GM19238 (cell line): ENCODE data around the gene TENM4.
"Not testable (repeated sequence)": the region's sequence is repeated elsewhere in the genome, so short reads cannot be mapped to it uniquely, and the experiment has no call there.

Experiments used
- DNase-seq: peaks from one replicate; pipeline ENCODE4 v3.0.0; 2011; ENCODE audit warnings: low spot score; ENCODE audit not compliant: insufficient read length

TENM4 gene

DNA sequence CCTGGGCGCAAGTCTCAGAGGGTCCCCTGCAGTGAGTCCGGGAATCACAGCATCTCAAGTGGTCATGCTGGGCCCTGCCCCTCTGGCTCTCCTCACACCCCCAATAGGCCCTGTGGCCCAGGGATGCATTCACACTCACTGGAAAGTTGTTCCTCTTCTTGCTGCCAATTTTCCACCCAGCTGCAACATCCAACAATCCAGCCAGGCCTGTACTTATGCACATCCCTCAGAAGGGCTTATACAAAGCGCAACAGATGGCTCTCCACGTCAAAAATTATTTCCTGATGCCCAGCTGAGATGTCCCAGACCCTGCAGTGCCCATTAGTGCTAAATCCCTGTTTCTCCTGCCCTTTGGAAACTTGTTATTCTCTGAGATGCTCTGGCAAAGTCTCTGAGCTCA is 458.4 kb downstream of the TENM4 start:
- no peak for DNase-seq

DNA sequence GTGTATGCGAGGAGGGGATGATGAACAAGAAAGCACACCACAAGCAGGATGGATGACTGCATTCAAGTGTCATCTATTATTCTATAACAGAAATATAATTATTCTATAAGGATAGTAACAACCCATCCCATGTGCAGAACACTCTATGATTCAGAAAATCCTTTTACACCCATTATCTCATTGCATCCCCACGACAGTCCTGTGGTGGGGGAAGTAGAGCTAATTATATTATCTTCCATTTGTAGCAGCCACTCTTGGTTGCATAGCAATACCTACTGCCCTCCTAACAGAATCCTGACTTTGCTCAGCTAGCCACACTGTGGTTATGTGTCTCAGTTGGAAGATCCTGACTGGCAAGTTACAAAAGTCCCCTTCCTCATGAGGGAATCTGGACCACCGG is 459.7 kb downstream of the TENM4 start:
- no peak for DNase-seq

DNA sequence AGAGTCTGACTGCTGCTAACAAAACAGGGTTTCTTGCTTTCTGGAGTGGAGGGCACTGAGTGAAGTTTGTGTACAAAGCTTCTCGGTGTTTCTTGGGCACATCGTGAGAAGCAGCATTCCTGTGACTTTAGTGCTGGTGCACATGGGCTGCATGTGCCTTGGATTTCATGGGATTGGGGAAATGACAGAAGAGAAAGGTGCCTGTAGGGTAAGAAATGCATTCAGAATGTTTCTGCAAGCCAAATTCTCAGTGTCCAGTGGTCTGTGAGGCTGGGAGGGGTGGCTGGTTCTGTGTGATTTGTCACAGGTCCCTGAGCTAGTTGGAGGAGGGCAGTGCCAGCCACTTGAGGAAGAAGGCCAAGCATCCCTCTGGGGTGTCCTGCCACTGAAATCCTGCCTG is 462.0 kb downstream of the TENM4 start:
- no peak for DNase-seq

DNA sequence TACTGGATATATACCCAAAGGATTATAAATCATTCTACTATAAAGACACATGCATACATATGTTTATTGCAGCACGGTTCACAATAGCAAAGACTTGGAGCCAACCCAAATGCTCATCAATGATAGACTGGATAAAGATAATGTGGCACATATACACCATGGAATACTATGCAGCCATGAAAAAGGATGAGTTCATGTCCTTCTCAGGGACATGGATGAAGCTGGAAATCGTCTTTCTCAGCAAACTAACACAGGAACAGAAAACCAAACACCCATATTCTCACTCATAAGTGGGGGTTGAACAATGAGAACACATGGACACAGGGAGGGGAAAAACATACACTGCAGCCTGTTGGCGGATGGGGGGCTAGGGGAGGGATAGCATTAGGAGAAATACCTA is 463.0 kb downstream of the TENM4 start:
- not testable (repeated sequence) for DNase-seq

DNA sequence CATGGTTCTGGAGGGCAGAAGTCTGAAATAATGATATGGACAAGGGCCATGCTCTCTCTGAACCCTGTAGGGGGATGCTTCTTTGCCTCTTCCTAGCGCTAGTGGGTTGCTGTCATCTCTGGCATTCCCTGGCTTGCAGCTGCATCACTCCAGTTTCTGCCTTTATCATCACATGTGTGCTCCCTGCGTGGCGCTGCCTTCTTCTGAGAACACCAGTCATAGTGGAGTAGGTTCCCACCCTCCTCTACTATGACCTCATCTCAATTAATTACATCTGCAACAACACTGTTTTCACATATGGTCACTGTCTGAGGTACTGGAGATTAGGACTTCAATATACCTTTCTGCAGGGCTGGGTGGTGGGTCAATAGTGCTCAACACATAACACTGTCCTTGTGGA is 463.8 kb downstream of the TENM4 start:
- no peak for DNase-seq

DNA sequence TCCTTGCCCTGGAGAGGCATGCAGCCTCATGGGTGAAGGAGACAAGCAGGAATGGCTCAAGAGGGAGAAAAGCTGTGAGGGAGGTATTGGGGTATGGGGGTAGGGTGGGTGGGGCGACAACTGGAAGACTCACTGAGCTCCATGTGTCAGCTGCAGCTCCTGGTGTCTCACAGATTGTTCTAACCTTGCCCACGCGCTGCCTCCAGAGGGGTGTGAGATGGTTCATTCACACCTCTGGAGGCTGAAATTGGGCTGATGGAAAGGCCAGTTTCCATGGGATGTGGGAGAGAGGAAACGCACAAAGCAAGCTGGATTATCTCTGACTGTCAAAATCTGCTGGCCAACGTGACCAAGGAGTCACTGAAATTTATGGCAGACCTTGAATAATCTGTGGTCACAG is 465.7 kb downstream of the TENM4 start:
- DNase-seq: no peak

DNA sequence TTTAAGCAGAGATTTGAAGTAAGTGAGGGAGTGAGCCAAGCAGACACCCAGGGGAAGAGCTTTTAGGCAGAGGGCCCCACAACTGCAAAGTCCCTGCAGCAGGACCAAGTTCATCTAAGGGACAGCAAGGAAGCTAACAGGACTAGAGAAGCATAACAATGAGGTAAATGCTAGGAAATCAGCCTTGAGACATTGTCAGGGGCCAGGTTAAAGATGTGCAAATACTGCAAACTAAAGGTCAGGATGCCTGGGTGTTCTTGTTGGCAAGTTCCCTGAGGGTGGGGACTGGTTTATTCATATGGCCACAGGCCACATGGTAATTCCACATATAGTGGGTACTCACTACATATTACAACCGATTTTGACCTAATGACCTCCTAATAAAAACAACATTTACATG is 467.0 kb downstream of the TENM4 start:
- DNase-seq: no peak

DNA sequence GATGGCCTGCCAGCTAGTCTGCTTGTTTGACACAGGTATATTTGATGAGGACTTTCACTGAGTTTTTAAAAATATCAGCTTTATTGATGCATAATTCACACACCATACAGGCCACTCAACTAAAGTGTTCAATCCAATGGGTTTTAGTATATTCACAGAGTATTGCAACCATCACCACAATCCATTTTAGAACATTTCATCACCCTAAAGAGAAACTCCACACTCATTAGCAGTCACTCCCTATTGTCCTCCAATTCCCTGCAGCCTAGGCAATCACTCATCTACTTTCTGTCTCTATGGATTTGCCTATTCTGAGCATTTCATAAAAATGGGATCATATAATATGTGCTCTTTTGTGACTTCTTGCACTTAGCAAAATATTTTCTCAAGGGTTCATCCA is 468.2 kb downstream of the TENM4 start:
- no peak for DNase-seq

DNA sequence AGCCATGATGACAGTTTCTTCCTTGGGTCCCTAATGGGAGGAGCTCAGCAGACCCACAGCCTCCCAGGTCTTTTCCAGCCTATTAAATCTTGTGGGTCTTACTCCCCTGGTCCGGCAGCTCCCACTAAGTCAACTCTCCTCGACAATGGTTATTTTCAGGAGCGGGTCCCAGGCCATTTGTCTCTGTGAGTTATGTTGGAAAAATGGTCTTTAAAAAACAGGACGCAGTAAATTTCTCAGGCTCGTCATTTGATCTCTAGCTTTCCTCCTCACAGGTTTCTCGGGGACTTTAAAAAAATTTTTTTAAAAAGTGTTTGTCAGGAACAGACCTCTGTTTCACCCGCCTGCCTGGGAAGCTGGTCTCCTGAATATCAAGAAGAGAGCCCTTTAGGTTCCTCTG is 468.7 kb downstream of the TENM4 start:
- DNase-seq: no peak

DNA sequence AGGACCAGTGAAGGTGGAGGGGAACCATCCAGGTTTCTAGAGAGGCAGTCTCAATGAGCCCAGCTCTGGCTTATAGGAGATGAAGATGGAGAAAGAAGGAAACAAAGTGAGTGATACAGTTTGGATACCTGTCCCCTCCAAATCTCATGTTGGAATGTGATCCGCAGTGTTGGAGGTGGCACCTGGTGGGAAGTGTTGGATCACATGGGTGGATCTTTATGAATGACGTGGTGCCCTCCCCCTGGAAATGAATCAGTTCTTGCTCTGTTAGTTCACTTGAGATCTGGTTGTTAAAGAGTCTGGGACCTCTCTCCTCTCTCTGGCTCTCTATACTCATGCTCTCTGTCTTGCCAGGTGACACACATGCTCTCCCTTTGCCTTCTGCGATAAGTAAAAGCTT is 473.0 kb downstream of the TENM4 start:
- DNase-seq: no peak

DNA sequence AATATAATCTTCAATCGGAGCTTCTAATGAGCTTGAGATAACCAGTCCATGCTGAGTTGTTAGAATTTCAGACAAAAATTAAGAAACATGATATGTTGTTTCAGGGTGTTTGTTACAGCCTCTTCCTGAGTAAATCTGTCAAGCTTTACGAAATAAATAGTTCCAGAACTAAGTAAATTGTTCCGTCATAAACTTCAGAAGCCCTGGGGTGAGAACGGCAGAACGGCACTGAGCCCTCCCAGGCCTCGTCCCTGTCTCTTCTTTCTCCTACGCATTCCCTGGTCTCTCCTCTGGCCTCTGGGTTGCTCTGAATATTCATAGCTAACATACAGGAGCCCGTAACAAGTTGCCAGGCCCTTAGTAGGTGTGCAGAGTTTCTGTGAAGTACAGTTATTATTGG is 475.4 kb downstream of the TENM4 start:
- DNase-seq: no peak

DNA sequence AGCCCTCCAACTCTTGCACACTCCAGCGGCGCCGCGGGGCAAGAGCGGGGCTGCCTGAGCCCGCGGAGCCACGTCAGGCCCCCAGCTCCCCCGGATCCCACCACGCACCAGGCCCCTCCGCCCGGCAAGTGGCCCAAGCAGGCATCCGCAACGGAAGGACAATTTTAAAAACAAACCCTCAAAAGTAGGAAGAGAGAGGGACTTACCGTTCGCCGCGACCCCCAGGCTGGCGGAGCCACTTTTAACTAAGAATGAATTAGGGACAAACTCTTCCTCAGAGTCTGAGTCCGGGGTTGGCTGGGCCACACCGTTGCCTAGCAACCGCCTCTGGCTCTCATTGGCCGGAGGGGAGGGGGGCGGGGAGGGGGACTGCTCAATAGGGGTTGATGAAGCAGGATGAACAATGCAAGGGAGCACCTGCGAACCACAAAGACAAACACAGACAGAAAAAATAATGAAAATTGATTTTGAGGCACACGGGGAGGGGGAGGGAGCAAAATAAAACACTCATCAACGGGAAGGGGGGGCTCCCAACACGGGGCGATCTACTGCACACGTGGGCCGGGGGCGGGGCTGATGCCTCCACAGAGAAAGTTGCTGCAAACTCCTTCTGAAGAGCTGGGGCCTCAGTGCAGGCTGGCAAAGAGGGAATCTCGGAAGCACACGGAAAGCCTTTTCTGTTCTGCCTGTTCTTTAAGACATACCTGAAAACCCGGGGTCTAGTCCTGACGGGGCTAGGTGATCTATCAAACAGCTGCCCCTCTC is 478.7 kb downstream of the TENM4 start:
- no peak for DNase-seq

DNA sequence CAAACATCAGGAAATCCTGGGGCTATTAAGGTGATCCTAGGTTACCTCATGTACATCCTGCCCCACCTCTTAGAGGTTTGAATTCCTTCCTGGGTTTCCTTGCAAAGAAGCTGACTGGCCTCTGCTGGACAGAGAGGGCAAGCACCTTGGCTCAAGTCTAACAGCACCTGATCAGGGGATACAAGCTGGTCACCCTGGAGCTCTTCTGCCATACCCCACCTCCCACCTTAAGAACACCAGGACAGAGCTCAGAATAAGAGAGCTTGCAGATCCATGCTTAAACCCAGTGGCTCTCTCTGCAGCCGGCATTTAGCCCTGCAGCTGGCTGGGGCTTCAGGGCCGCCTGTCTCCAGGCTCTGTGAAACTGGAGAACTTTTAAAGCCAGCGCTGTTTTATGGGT is 479.6 kb downstream of the TENM4 start:
- DNase-seq: no peak

DNA sequence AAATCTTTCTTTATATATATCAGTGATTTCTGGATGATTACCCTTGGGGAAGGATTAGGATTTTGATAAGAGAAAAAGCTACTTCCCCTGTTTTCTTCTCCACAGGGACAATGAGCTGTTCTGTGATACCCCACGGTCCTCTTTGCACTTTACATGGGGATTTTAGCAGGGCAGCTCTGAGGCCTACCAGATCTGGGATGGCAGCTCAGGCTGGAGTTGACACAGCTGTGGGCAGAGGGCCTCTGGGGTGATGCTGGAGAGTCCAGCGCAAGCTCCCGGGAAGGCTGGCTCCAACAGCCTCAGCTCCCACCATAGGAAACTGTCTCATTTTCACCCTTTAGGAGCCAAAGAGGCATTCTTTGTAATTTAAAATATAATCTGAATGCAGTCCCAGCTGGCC is 482.4 kb downstream of the TENM4 start:
- DNase-seq: no peak

DNA sequence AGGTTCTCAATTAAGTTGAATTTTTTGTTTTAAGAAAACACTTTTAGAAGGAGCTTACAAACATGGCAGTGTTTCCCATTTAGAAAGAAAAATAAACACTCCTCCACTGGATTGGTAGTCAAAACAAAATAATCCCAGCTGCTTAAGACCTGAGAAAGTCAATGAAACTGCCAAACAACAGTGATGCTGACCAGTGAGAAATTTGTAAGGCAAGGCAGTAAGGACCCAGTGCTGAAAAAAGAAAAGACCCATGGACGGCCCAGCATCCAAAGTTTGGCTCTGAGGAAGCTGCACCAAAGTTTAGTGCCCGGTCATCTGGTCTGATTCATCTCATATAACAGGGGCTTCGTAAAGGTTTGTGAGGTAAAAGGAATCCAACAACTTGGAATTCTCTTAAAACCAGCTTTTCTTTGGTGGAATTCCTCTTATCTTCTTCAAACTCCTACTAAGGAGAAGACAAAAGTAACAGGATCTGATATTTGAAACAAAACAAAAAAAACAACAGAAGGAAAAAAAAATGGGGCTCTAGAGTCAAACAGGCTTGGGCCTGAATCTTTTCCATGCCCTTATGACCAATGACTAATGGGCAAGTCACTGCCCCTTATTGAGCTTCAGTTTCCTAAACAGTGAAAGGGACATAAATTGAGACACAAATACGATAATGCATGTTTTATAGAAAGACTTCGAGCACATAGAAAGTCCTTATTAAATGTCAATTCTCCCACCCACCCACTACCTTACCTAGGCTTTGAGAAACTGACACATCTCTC is 483.2 kb downstream of the TENM4 start:
- DNase-seq: no peak

DNA sequence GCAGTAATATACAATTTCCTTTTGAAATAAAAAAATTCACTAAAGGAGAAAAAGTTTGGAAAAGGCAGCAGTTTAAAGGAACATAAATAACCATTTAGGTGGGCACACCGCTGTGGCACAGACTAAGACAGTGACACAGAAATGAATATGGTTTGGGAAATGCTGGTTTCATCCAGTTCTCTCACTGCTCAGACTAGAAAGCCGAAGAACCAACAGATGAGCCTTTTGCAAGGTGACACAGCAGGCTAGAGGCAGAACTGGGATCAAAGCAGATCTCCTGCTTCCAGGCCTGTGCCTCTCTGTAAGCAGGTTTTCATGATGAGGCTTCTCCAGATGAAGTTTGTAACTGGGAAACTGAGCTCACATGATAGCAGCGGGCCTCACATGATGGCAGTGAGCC is 486.1 kb downstream of the TENM4 start:
- no peak for DNase-seq

DNA sequence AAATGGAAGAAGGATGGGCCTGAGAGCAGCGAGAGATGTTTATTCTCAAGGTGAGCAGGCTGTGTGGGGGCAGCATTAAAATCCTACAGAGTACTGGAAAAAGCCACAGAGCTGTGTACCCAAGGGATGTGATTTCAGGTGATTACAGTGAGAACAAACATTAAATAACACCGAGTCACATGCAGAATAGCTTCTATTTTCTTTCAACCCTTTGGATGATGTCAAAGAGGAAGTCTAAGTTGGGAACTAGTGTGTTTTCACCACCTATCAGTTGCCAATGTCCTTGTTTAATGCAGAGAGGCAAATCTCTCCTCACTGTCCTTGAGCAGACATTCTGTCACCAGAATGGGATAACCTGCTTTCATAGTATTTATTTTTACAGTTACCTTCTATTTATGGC is 486.6 kb downstream of the TENM4 start:
- DNase-seq: no peak

DNA sequence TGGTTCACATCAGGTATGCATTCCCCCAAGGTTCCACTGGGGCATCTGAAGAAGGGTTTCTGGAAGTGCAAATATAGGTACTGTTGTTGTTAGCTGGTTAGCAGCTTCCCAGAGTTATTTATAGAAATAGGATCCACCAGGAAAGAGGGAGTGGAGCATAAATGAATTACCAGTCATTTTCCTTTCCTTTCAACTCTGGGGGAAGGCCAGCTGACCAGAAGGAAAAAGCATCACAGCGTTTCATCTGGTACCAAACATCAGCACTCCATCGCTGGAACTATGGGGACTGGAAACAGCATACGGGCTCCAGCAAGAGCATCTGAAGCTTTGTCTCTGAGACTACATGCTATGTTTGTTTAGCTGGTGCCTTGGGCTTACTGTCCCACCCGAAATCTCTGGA is 487.9 kb downstream of the TENM4 start:
- DNase-seq: no peak

DNA sequence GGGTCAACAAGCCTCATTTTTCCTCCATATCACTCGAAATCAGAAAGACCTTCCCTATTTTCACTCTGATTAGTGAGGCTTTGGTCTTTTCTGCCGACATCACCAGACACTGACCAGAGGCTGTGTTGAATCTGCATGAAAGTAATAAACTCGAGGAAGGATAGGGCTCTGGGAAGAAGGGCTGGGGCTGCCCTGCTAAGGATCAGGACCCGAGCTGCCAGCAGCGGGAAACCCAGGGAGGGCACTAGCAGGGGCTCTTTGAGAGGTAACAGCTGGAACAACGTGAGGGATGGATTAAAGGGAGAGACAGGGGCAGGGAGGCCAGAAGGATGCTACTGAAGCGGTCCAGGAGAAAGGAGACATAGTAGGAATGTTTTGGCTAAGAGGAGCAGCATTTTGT is 488.7 kb downstream of the TENM4 start:
- no peak for DNase-seq

DNA sequence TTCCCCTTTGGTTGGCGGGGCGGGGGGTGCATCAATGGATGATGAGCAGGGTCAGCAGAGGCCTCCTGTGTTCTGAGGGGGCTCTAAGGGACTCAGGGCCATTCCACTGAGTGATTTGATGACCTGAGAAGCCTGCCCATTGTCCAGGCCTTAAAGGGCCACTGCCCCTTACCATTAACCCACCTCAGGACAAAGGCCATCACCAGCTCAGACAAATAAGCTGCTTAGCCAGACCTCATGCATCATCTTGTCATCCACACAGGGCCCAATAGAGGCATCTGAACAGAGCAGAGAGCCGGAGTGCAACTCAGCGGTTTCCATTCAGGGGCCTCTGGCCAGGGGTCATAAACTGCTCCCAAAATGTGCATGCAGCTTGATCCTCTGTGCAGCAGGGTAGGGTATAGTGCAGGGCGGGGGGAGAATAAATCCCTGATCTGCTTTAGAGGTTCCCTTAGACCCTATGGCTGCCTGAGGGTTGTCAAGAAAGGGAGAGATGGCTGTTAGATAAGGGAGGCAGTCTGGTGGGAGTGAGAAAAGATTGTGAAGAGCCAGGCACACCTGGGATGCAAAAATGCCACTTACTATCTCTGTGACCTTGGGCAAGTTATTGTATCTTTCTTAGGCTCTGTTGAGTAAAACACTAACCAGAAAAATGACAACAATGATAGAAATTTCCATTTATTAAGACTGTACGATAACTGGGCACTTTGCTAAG is 490.7 kb downstream of the TENM4 start:
- no peak for DNase-seq

DNA sequence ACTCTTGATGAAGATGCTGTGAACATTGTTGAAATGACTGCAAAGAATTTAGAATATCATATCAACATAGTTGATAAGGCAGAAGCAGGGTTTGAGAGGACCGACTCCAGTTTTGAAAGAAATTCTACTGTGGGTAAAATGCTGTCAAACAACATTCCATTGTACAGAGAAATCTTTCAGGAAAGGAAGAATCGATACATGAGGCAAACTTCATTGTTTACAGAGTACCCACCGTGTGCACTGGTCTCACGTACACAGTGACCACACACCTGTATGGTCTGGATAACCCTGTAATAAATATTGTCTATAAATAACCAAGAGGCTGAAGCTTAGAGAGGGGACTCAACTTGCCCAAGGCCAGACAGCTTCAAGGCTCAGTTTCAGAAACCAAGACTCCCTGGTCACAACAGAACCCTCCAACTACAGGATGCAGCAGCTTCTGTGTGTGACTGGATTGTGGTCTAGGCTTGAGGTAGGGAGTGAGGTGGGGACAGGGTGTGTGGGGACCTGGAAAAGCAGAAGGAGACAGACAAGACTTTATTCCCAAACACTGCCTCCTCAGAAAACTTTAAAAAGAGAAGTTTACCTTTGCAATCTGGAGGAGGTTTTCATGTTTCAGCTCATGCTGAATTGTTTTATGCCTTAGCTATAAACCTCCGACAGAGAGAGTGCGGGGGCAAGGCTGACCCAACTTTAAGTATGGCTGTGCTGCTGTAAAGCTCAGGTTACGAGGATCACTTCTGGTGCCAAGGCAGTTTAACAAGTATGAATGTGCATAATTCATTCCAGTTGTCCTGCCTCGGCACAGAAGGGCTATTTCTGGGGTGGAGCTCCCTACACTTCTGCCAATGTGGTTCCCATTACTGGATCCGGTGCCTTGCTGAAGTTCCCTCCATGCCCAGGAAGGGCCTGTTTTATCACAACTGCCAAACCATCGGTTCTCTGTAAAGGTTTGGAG is 493.6 kb downstream of the TENM4 start:
- no peak for DNase-seq
